Femur (tissue), 1 donor: ENCODE results near the gene ASPG.

ENCODE experiments used
- DNase-seq: peaks from one replicate; pipeline ENCODE4 v3.0.0-alpha.2; 2017

Gene ASPG

GRCh38 chr14:104107101-104107581 is 21.6 kb downstream of the ASPG start:
- peak; percentile 15 for DNase-seq

- DNase-seq = peak; percentile 15
Observed at GRCh38 chr14:104107611-104108569, 22.4 kb downstream of the ASPG start.

DNA sequence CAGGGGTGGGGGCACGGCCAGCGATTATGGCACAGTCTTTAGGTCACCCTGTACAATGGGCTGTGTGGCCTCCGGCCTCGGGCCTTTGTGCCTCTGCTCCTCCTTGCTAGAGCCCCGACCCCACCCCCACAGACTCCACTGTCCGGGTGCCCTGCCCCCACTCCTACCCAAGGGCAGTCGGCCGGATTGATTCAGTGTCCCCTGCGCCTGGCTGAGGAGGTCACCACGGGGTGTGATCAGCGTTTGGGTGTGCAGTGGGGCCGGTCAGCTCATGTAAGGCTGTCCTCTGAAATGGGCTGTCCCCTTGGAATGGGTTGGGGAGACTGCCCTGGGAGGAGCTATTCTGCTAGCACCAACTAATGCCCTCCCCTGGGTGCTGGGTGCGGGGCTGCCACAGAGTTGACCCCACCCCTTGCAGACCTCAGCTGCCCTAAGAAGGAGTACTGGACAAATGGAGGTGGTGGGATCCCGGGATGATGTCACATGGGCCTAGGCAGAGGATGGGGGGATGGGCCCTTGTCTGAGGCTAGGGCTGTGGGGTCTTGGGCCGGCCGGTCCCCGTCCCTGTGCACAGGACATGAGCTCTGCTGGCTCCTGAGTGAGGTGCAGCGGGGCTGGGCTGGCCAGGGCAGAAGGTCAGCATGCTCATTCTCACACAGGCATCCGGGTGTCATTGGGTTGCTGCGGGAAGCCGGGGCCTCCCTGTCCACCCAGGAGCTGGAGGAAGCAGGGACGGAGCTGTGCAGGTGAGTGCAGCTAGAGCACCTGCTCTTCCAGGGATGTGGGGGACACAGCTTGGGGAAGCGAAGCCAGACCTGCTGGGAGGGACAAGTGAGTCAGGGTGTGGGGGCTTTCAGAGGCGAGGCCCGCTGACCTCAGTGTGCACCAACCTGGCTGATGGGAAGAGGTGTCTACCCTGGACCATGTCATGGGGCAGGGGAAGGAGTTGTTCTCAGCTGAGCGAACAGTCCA is 23.4 kb downstream of the ASPG start:
- peak; percentile 12 for DNase-seq

GRCh38 chr14:104109731-104110361 is 24.3 kb downstream of the ASPG start:
- peak; percentile 11 for DNase-seq

DNA sequence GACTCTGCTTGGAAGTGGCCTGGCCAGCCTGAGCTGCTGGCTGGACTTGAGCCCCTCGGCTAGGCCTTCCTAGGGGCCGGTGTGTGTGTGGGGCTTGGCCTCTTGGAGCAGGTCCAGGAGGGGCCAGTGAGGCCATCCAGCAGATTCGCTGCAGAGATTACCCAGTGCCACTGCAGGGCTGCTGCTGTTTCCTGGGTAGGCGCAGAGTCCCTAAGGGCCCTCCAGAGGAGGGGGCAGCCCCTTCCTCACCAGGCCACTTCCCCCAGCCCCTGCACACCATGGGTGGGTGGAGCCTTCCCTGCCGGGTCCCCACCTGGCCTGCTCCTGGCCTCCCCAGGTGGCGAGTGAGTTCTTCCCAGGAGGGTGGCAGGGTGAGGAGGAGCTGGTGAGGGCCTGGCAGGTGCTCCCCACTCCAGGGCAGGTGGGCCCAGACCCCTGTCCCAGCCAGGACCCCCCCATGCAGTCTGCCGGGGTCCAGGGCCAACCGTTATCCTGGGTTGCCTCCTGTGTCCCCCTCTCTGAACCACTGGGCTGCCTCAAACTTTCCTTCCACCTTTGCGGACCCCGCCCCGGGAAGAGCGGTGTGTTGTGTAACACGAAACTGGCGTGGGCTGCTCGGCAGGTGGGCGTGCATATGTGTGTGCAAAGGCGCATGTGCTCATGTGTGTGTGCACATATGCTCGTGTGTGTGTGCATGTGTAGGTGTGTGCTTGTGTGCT is 25.1 kb downstream of the ASPG start:
- peak; percentile 15 for DNase-seq

GRCh38 chr14:104111301-104112112 is 26.0 kb downstream of the ASPG start:
- DNase-seq = peak; percentile 13

DNA sequence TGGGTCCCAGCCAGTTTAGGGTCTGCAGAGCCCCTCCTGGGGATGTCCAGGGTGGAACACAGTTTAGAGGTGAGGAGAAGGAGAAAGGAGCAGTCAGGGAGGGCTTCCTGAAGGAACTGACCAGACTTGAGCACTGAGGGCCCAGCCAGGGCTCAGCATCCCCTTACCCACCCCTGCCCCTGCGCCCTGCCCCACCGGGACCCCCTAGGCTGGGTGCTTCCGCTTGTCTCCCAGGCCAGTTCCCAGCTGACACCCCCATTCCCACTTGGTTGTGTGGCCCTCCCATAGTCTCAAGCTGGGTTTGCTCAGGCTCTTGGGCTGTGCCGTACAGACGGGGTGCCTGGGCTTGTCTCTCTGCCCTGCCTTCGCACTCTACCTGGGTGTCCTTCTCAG is 26.6 kb downstream of the ASPG start:
- peak; percentile 8 for DNase-seq

- DNase-seq = peak; percentile 12
Observed at GRCh38 chr14:104112609-104113571, 27.4 kb downstream of the ASPG start.

DNA sequence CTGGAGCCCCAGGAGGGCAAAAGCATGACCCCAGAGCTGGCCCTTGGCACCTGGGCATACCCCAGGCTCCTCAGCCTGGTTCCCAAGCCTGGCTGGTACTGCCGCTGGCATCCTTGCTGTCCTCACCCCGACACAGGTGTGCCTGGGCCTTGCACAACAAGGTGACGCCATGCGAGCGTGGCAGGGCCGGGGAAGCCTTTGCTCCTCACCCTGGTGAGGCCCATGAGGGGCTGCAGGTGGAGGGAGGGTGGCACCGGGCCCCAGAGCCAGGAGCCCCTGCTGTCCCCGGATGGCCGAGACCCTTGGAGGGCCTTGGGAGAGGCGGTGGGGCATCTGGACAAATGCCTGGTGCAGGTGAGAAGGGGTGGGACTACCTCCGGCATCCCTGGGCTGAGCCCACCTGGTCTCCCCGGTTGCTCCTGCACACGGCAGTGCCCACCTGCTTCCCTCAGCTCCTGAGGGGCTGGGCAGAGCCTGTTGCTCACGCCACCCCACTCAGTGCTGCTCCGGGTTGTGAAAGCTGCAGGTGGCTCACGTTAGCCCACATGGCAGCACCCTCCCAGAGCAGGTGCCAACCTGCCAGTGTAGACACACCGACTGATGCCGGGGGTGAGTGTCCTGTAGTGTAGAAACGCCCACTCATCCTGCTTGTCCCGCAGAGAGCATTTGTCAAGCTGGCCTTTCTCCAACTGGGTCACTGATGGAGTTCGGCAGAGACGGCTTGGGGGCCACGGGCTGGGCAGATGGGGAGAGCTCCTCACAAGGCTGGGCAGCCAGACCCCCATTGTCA is 28.3 kb downstream of the ASPG start:
- peak; percentile 12 for DNase-seq

DNA sequence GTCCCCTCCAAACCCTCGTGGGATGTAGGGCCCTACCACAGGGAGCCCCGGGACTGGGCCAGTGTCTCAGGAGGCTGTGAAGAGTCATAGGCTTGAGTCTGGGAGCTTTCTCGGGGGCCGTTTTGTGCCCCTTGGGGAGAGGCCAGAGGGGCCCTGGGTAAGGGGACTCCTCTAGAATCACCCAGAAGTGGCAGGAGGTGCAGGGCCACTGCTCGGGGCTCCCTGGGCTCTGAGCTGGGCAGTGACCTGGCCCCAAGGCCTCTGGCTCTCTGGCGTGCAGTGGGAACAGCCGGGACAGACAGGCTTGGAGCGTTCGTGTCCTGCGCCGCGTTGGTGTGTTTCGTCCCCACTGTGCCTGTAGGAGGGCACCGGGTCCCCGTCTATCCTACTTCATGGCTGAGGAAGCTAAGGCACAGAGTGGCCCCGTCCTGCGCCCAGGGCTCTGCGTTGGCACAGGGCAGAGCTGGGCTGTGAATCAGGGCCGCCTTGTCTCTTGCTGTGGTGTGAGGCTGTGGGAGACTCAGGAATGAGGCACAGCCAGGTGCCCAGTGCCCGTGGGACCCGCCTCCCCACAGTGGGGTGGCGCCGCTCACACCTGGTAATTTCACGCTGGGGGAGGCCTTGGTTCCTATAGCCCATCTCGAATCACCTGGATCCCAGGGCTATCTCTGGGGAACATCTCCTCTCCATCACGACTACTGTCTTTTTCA is 29.1 kb downstream of the ASPG start:
- no peak for DNase-seq

DNA sequence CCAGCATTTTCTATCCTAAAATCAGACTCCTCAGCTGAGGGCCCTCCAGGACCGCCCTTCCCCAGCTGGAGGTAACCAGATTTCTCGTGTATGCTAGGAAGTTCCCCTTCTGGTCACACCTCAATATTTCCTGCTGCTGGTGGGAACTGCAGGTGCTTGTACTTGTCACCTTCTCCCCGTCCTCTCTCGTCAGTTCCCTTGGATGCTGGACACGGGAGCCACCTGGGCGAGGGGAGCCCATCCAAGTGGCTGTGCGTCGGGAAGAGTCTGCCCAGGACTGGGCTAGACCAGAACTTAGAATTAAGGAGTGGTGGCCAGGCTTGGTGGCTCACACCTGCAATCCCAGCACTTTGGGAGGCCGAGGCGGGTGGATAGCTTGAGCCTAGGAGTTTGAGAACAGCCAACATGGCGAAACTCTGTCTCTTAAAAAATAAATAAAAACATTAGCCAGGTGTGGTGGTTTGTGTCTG is 29.7 kb downstream of the ASPG start:
- DNase-seq = no peak

- peak; percentile 11 for DNase-seq
Observed at GRCh38 chr14:104115691-104116287, 30.3 kb downstream of the ASPG start.

DNA sequence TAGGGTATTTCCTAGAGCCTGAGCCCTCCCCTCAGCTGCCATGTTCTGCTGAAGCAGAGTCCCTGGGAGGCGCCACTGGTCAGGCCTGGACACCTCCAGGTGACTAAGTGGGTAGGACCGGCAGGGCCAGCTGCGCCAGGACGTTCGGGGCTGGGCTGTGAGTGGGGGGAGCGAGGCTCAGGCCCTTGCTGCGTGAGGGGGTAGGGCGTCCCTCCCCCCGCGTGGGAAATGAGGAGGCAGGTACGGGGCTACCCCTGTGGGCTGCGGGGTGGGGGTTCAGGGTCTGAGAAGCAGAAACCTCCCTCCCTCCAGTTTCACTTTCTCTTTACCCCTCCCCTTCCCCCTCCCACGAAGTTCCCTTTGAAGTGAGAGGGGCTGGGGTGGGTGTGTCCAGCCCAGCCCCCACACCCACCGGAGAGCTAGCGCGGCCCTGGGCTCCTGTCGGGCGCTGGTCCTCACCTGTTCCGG is 30.8 kb downstream of the ASPG start:
- DNase-seq = peak; percentile 8

- DNase-seq = peak; percentile 13
Observed at GRCh38 chr14:104116756-104117340, 31.3 kb downstream of the ASPG start.

- peak; percentile 13 for DNase-seq
Observed at GRCh38 chr14:104117341-104118005, 32.0 kb downstream of the ASPG start.

DNA sequence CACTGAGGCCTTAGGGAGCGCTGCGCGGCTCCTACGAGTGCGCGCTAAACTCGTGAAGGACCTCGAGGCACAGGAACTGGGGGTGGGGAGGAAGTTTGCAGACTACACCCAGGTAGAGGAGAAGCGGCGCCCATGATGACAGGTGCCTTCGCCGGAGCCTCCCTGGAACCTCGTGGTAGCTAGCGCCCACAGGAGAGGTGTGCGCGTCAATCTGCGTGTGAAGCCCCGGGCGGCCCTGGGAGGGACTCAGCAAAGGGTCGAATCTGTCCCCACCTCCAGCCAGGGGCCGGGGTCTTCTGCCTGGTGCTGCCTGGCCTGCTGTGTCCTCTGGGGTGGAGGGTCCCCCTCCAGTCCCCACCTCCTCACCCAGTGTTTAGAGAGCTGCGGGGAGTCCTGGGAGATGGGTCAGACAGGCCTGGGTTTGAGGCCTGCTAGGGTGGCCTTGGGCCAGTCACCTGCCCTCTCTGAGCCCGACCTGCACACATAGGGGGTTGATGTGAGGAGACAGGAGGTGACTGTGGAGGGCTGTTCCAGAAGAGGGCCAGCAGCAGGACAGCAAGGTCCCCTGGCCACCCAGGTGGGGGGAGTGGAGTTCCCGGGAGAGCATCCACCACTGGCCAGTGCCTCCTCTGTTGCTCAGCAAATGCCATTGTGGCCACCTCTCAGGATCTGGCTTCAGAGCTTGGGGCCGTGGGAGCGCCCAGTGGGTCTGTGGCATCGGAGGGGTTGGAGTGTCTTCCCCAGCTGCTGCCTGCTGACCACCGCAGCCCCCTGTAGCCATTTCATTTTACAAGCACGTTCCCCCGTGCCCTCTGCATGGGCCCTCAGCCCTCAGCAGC is 32.7 kb downstream of the ASPG start:
- DNase-seq = peak; percentile 14
